KBM-7 (cell line): ENCODE data around the gene POLQ.
"Not testable (repeated sequence)": the region's sequence is repeated elsewhere in the genome, so short reads cannot be mapped to it uniquely, and the experiment has no call there.

Source experiments
- DNase-seq: peaks from one replicate; pipeline ENCODE4 v3.0.0-alpha.2; 2015
- in situ Hi-C: fragments of 300-500 bp; cut with MboI; formaldehyde crosslinking; loops from 2 replicates; pipeline ENCODE4 v1.14.3; 2020; ENCODE audit warnings: low sequenced_read_pairs, low pct_unique_long_range_greater_than_20kb, mixed read lengths

The POLQ gene

GRCh38 chr3:121515862-121516261 is 29.9 kb downstream of the POLQ start:
- DNase-seq = no peak

GRCh38 chr3:121515313-121515712 is 30.5 kb downstream of the POLQ start:
- in situ Hi-C loops = no loop called here
- DNase-seq = no peak

More at GRCh38 chr3:121515862-121516261, 29.9 kb downstream of the POLQ start:
- in situ Hi-C loops = no loop called here

- DNase-seq = no peak
- in situ Hi-C loops = no loop called here
Observed at GRCh38 chr3:121514496-121514895, 31.3 kb downstream of the POLQ start.

GRCh38 chr3:121508389-121508788 is 37.4 kb downstream of the POLQ start:
- DNase-seq = no peak
- in situ Hi-C loops = no loop called here

- in situ Hi-C loops = no loop called here
- no peak for DNase-seq
Observed at GRCh38 chr3:121505256-121505655, 40.5 kb downstream of the POLQ start.

- in situ Hi-C loops = no loop called here
- no peak for DNase-seq
Observed at GRCh38 chr3:121504618-121505017, 41.2 kb downstream of the POLQ start.

GRCh38 chr3:121496786-121497185 is 49.0 kb downstream of the POLQ start:
- no peak for DNase-seq
- in situ Hi-C loops = no loop called here

- DNase-seq = no peak
- in situ Hi-C loops = no loop called here
Observed at GRCh38 chr3:121493431-121493830, 52.4 kb downstream of the POLQ start.

GRCh38 chr3:121491683-121492320 is 54.0 kb downstream of the POLQ start:
- in situ Hi-C loops = no loop called here
- DNase-seq = no peak

GRCh38 chr3:121490161-121490560 is 55.6 kb downstream of the POLQ start:
- DNase-seq = no peak
- in situ Hi-C loops = no loop called here

GRCh38 chr3:121488628-121489027 is 57.2 kb downstream of the POLQ start:
- in situ Hi-C loops = no loop called here
- DNase-seq = no peak

GRCh38 chr3:121483290-121483689 is 62.5 kb downstream of the POLQ start:
- in situ Hi-C loops = no loop called here
- DNase-seq = no peak

- in situ Hi-C loops = no loop called here
- DNase-seq = no peak
Observed at GRCh38 chr3:121482660-121483059, 63.1 kb downstream of the POLQ start.

GRCh38 chr3:121481106-121481880 is 64.5 kb downstream of the POLQ start:
- no peak for DNase-seq
- in situ Hi-C loops = no loop called here

GRCh38 chr3:121477589-121477988 is 68.2 kb downstream of the POLQ start:
- DNase-seq = no peak
- in situ Hi-C loops = no loop called here

GRCh38 chr3:121473001-121473400 is 72.8 kb downstream of the POLQ start:
- in situ Hi-C loops = no loop called here
- no peak for DNase-seq

GRCh38 chr3:121467085-121467484 is 78.7 kb downstream of the POLQ start:
- in situ Hi-C loops = no loop called here

GRCh38 chr3:121463745-121464144 is 82.0 kb downstream of the POLQ start:
- DNase-seq = no peak
- in situ Hi-C loops = no loop called here

More at GRCh38 chr3:121467085-121467484, 78.7 kb downstream of the POLQ start:
- no peak for DNase-seq

GRCh38 chr3:121462565-121462964 is 83.2 kb downstream of the POLQ start:
- no peak for DNase-seq
- in situ Hi-C loops = no loop called here

GRCh38 chr3:121451752-121452151 is 94.0 kb downstream of the POLQ start:
- DNase-seq, in situ Hi-C loops: not testable (repeated sequence)

- no peak for DNase-seq
- in situ Hi-C loops = no loop called here
Observed at GRCh38 chr3:121443456-121443855, 102.3 kb downstream of the POLQ start.
